MCF 10A (cell line): ENCODE data around the gene BLOC1S5. TPM values are rescaled to one million over a fixed set of nuclear protein-coding genes. Genes with fewer than 3 reads are reported as not detected.
A peak's percentile ranks its signal among the peaks of the same experiment; 100 is the strongest.

ENCODE experiments used
- BruUV-seq: library from RNA; stranded (reverse); fragments of 400-500 nt; replicated peaks from 2 replicates; lab custom pipeline; 2021; lab: Mats Ljungman, UMichigan
- CTCF ChIA-PET: fragments of 300-600 bp; sonication (Branson Sonifier 250); formaldehyde crosslinking; extraction: SDS; loops from one replicate; lab custom pipeline; 2021; ENCODE audit warnings: antibody characterized with exemption, inconsistent platforms; lab: Yijun Ruan, JAX
- POLR2A ChIA-PET: fragments of 300-600, 350-650 bp; sonication (Branson Sonifier 250); formaldehyde crosslinking; extraction: SDS; loops from one replicate; lab custom pipeline; 2020; ENCODE audit warnings: antibody characterized with exemption, inconsistent platforms; lab: Yijun Ruan, JAX
- DNase-seq: peaks from one replicate; pipeline ENCODE4 v3.0.0-alpha.2; 2018; ENCODE audit not compliant: unreplicated experiment
- H3K27ac Mint-ChIP-seq: one replicate; pipeline ENCODE4 v1.8.0; 2022; ENCODE audit warnings: mild to moderate bottlenecking, low read depth, mixed read lengths; ENCODE audit not compliant: unreplicated experiment
- H3K27me3 Mint-ChIP-seq: one replicate; pipeline ENCODE4 v1.8.0; 2022; ENCODE audit warnings: mixed read lengths; ENCODE audit not compliant: insufficient read depth, unreplicated experiment
- H3K36me3 Mint-ChIP-seq: one replicate; pipeline ENCODE4 v1.8.0; 2022; ENCODE audit warnings: mild to moderate bottlenecking, moderate library complexity, mixed read lengths; ENCODE audit not compliant: insufficient read depth, unreplicated experiment
- H3K4me1 Mint-ChIP-seq: one replicate; pipeline ENCODE4 v1.8.0; 2022; ENCODE audit warnings: mixed read lengths; ENCODE audit not compliant: insufficient read depth, unreplicated experiment
- H3K4me3 Mint-ChIP-seq: one replicate; pipeline ENCODE4 v1.8.0; 2022; ENCODE audit warnings: mild to moderate bottlenecking, moderate library complexity, mixed read lengths; ENCODE audit not compliant: unreplicated experiment
- H3K9me3 Mint-ChIP-seq: one replicate; pipeline ENCODE4 v1.8.0; 2022; ENCODE audit warnings: mixed read lengths; ENCODE audit not compliant: unreplicated experiment
- intact Hi-C: fragments of 100-400 bp; cut with micrococcal nuclease; formaldehyde crosslinking; loops from 2 replicates; pipeline ENCODE4 v1.14.1; 2022
- total RNA-seq: library from RNA; stranded (reverse); gene quantifications from 2 replicates; pipeline ENCODE4 v1.2.3, GENCODE V29; 2022
- TF ChIP-seq, protein P1 (sequence below): fragments of 200-600 bp; IDR thresholded peaks from one replicate; pipeline ENCODE4 v1.8.0; 2022; ENCODE audit warnings: antibody characterized with exemption, mild to moderate bottlenecking; ENCODE audit not compliant: unreplicated experiment

The BLOC1S5 gene
- total RNA-seq, 1 experiment from 2014 or later: 7.7 TPM

DNA sequence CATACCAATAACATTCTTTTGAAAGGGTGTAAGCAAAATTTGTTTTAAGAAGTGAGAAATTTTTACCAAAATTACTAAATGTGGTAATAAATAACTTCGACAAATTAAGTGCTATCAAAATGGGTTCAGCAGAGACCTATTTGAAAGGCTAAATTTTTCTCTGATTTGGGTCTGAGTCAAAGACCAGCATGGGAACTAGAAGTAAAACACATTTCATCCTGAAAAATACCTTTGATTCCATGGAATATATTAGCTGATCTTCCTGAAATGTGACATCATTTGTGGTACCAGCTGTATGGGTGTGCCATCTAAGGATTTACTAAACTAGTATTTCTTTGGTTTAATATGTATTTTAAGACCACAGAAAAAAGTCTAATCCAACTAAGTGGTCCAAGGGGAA lies 63.6 kb downstream of the BLOC1S5 start:
- Mint-ChIP-seq H3K36me3 (no peaks in the 10 kb centered on the region), H3K27ac (no peak overlapping the region), H3K4me3 (no peak overlapping the region), H3K9me3 (no peaks in the 10 kb centered on the region), H3K4me1 (peaks cover 13% of the 10 kb centered on the region), H3K27me3 (no peaks in the 10 kb centered on the region)
- ChIA-PET POLR2A (no interaction called here), CTCF (interaction anchor here (1.2 kb wide), 1 partner anchor 278 kb away, joined by 4 read pairs; no protein-coding TSS in a partner anchor)
- TF ChIP-seq, protein P1, sequence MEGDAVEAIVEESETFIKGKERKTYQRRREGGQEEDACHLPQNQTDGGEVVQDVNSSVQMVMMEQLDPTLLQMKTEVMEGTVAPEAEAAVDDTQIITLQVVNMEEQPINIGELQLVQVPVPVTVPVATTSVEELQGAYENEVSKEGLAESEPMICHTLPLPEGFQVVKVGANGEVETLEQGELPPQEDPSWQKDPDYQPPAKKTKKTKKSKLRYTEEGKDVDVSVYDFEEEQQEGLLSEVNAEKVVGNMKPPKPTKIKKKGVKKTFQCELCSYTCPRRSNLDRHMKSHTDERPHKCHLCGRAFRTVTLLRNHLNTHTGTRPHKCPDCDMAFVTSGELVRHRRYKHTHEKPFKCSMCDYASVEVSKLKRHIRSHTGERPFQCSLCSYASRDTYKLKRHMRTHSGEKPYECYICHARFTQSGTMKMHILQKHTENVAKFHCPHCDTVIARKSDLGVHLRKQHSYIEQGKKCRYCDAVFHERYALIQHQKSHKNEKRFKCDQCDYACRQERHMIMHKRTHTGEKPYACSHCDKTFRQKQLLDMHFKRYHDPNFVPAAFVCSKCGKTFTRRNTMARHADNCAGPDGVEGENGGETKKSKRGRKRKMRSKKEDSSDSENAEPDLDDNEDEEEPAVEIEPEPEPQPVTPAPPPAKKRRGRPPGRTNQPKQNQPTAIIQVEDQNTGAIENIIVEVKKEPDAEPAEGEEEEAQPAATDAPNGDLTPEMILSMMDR: no peak
- DNase-seq: no peak
- intact Hi-C loops: no loop called here
- BruUV-seq: no TSS peak

GRCh38 chr6:8000188-8000596 lies 64.0 kb downstream of the BLOC1S5 start:
- Mint-ChIP-seq H3K9me3 (no peaks in the 10 kb centered on the region), H3K36me3 (no peaks in the 10 kb centered on the region), H3K4me1 (peaks cover 13% of the 10 kb centered on the region), H3K27me3 (no peaks in the 10 kb centered on the region), H3K27ac (no peak overlapping the region), H3K4me3 (no peak overlapping the region)
- intact Hi-C loops: no loop called here
- BruUV-seq: no TSS peak
- TF ChIP-seq, protein P1: no peak
- DNase-seq: no peak
- ChIA-PET CTCF (no interaction called here), POLR2A (no interaction called here)

- intact Hi-C loops: no loop called here
- Mint-ChIP-seq H3K4me3 (no peak overlapping the region), H3K9me3 (no peaks in the 10 kb centered on the region), H3K36me3 (no peaks in the 10 kb centered on the region), H3K27ac (no peak overlapping the region), H3K4me1 (peaks cover 13% of the 10 kb centered on the region), H3K27me3 (no peaks in the 10 kb centered on the region)
- no TSS peak for BruUV-seq
- ChIA-PET POLR2A (interaction anchor here (1.5 kb wide), 1 partner anchor 238 kb away, joined by 3 read pairs; no protein-coding TSS in a partner anchor), CTCF (no interaction called here)
- DNase-seq: no peak
- TF ChIP-seq, protein P1: no peak
Observed at GRCh38 chr6:7999201-7999600, 65.0 kb downstream of the BLOC1S5 start.

- ChIA-PET POLR2A (interaction anchor here (1.1 to 1.5 kb wide), 2 partner anchors 16 to 237 kb away, joined by 3 to 4 read pairs; no protein-coding TSS in a partner anchor), CTCF (no interaction called here)
- Mint-ChIP-seq H3K27ac (no peak overlapping the region), H3K4me1 (peaks cover 13% of the 10 kb centered on the region), H3K4me3 (no peak overlapping the region), H3K9me3 (no peaks in the 10 kb centered on the region), H3K27me3 (no peaks in the 10 kb centered on the region), H3K36me3 (no peaks in the 10 kb centered on the region)
- peak; percentile 77 for DNase-seq
- BruUV-seq: no TSS peak
- intact Hi-C loops: no loop called here
- TF ChIP-seq, protein P1: no peak
Observed at GRCh38 chr6:7998103-7998725, 66.0 kb downstream of the BLOC1S5 start.
